Adrenal gland (tissue), 12 donors: ENCODE measurements around the gene C11orf86. TPM values are rescaled to one million over a fixed set of nuclear protein-coding genes. Genes with fewer than 3 reads are reported as not detected.

Experiments used
- DNase-seq, 7 donors: peaks; one replicate each; pipeline ENCODE4 v3.0.0-alpha.2; 2019 to 2020
- H3K27ac ChIP-seq, 5 donors: fragments of 200-600 bp; sonication (generic) in 4 of 5; 1 replicate in 3 of 5; 2 replicates in 2 of 5; pipeline versions ENCODE4 v1.5.1 to v1.8.0; 2016 to 2020; ENCODE audit warnings: mild to moderate bottlenecking in 1 of 5
- H3K27me3 ChIP-seq: fragments of 200-600 bp; 2 replicates; pipeline ENCODE4 v1.8.0; 2021
- H3K36me3 ChIP-seq, 2 donors: fragments of 200-600 bp; replicated peaks in 1 of 2; 1 replicate in 1 of 2; 2 replicates in 1 of 2; pipeline versions ENCODE4 v1.5.1 to v1.8.0; 2018 to 2022
- H3K4me1 ChIP-seq, 2 donors: fragments of 200-600 bp; replicated peaks in 1 of 2; 1 replicate in 1 of 2; 2 replicates in 1 of 2; pipeline versions ENCODE4 v1.5.1 to v1.8.0; 2018 to 2021
- H3K4me3 ChIP-seq, 4 donors: fragments of 200-600 bp; sonication (generic) in 3 of 4; one replicate each; pipeline ENCODE4 v1.5.1; 2016 to 2018
- H3K9me3 ChIP-seq, 3 donors: fragments of 200-600 bp; sonication (generic) in 1 of 3; replicated peaks in 1 of 3; 1 replicate in 2 of 3; 2 replicates in 1 of 3; pipeline versions ENCODE4 v1.5.1 to v1.8.0; 2016 to 2021
- CTCF ChIP-seq, 6 experiments: fragments of 450-650 bp in 4 of 6; fragments of 200-600 bp in 2 of 6; sonication (generic) in 1 of 6; IDR thresholded peaks; 1 replicate in 5 of 6; 2 replicates in 1 of 6; pipeline versions ENCODE4 v1.5.1 to v1.8.0; 2016 to 2021; ENCODE audit warnings: antibody characterized with exemption in 6 of 6, mild to moderate bottlenecking in 2 of 6, moderate library complexity in 1 of 6
- POLR2A ChIP-seq, 2 donors: fragments of 450-650 bp; IDR thresholded peaks; one replicate each; pipeline ENCODE4 v1.6.1; 2017; ENCODE audit warnings: antibody characterized with exemption in 2 of 2, mild to moderate bottlenecking in 2 of 2, moderate library complexity in 1 of 2
- WGBS, 4 donors: extraction: QIAGEN DNeasy Blood & Tissue Kit in 2 of 4; methylation state at CpG; one replicate each; pipeline versions ENCODE4 v1.1.5 to v1.1.7; 2013 to 2017; 5-methylcytosine and 5-hydroxymethylcytosine counted together
- intact Hi-C, 2 donors: fragments of 100-400 bp; cut with DNase I; formaldehyde crosslinking; loops; one replicate each; pipeline versions ENCODE4 v1.14.1 to v1.15.0; 2022 to 2023
- polyA plus RNA-seq, 3 donors: library from polyadenylated mRNA; stranded (reverse); fragments of 200-250 nt in 2 of 3; fragments of 350-450 nt in 1 of 3; fragmentation: Illumina TruSeq in 1 of 3; extraction: RNeasy Lipid Tissue Mini Kit (QIAGEN cat#74804) in 1 of 3; gene quantifications; one replicate each; pipeline ENCODE4 v1.2.3, GENCODE V29; 2013 to 2014
- total RNA-seq, 9 donors: library from RNA; depleted of rRNA in 4 of 9; stranded (reverse); fragments of >200 nt in 4 of 9; fragments of 120-200 nt in 1 of 9; fragmentation: NEBNext Ultra II Directional in 1 of 9; extraction: Animal tissue kit (Norgen Biotek cat#: 25700) in 1 of 9; gene quantifications; one replicate each; pipeline versions ENCODE4 v1.1.0 to v1.2.4, GENCODE V29; 2013 to 2023
- donor health status: healthy with polysubstance abuse.
- donor health status: Bipolar disorder and iron deficiency.
- donor health status: DM: yes; HTN: yes; CAD: no.
- donor health status: DM: no; HTN: no; CAD: no.
- donor health status: DM: no; HTN: no; CAD: no.
- donor health status: DM: yes; HTN: yes; CAD: no.

The C11orf86 gene
- total and polyA plus RNA-seq, 12 donors: 0.25 to 29.9 (median 1.00) TPM; not detected in 1

GRCh38 chr11:66962247-66962646, 12.9 kb upstream of the C11orf86 start:
- no peak for DNase-seq
- 92 to 97% (median 94%) methylated on average over 2 of the region's 2 CpGs for WGBS, 4 donors
- H3K27ac ChIP-seq: no peak overlapping the region
- intact Hi-C loops: no loop called here
- H3K9me3 ChIP-seq: no peaks in the 10 kb centered on the region
- TF ChIP-seq CTCF (IDR thresholded peaks at IDR 0.05): no peak
- TF ChIP-seq POLR2A (IDR thresholded peaks at IDR 0.05): no peak
- no peak overlapping the region for H3K4me3 ChIP-seq
- no peaks in the 10 kb centered on the region for H3K27me3 ChIP-seq
- peaks cover 6 to 12% of the 10 kb centered on the region in 2 donors for H3K4me1 ChIP-seq
- no peaks in the 10 kb centered on the region for H3K36me3 ChIP-seq

- no peaks in the 10 kb centered on the region for H3K27me3 ChIP-seq
- H3K4me1 ChIP-seq: peaks cover 0 to 7% of the 10 kb centered on the region in 2 donors
- no peak for DNase-seq
- 90 to 97% (median 93%) methylated on average over 5 of the region's 5 CpGs for WGBS, 4 donors
- no peak for TF ChIP-seq CTCF (IDR thresholded peaks at IDR 0.05)
- no peak for TF ChIP-seq POLR2A (IDR thresholded peaks at IDR 0.05)
- H3K4me3 ChIP-seq: no peak overlapping the region
- H3K36me3 ChIP-seq: no peaks in the 10 kb centered on the region
- no peak overlapping the region for H3K27ac ChIP-seq
- intact Hi-C loops: no loop called here
- no peaks in the 10 kb centered on the region for H3K9me3 ChIP-seq
Observed at GRCh38 chr11:66962801-66963200, 12.3 kb upstream of the C11orf86 start.

GRCh38 chr11:66964495-66964894, 10.6 kb upstream of the C11orf86 start:
- no peaks in the 10 kb centered on the region for H3K36me3 ChIP-seq
- intact Hi-C loops: no loop called here
- 65 to 89% (median 75%) methylated on average over 3 of the region's 3 CpGs for WGBS, 4 donors
- H3K4me3 ChIP-seq: no peak overlapping the region
- peaks cover 0 to under 1% of the 10 kb centered on the region in 2 donors for H3K4me1 ChIP-seq
- H3K27ac ChIP-seq: no peak overlapping the region
- TF ChIP-seq CTCF (IDR thresholded peaks at IDR 0.05): no peak
- no peak for TF ChIP-seq POLR2A (IDR thresholded peaks at IDR 0.05)
- H3K27me3 ChIP-seq: no peaks in the 10 kb centered on the region
- no peaks in the 10 kb centered on the region for H3K9me3 ChIP-seq
- no peak for DNase-seq

GRCh38 chr11:66966351-66966750, 8.8 kb upstream of the C11orf86 start:
- 76 to 85% (median 78%) methylated on average over 5 of the region's 5 CpGs for WGBS, 4 donors

More at GRCh38 chr11:66966351-66966750, 8.8 kb upstream of the C11orf86 start:
- intact Hi-C loops: no loop called here
- no peak for DNase-seq
- Histone ChIP-seq H3K36me3 (no peaks in the 10 kb centered on the region), H3K9me3 (no peaks in the 10 kb centered on the region), H3K27ac (no peak overlapping the region), H3K4me1 (peaks cover 7 to 19% of the 10 kb centered on the region in 2 donors), H3K4me3 (no peak overlapping the region), H3K27me3 (no peaks in the 10 kb centered on the region)
- TF ChIP-seq CTCF (IDR thresholded peaks at IDR 0.05): no peak
- TF ChIP-seq POLR2A (IDR thresholded peaks at IDR 0.05): no peak
